Measurements from ENCODE around the gene PDSS2.

DNA sequence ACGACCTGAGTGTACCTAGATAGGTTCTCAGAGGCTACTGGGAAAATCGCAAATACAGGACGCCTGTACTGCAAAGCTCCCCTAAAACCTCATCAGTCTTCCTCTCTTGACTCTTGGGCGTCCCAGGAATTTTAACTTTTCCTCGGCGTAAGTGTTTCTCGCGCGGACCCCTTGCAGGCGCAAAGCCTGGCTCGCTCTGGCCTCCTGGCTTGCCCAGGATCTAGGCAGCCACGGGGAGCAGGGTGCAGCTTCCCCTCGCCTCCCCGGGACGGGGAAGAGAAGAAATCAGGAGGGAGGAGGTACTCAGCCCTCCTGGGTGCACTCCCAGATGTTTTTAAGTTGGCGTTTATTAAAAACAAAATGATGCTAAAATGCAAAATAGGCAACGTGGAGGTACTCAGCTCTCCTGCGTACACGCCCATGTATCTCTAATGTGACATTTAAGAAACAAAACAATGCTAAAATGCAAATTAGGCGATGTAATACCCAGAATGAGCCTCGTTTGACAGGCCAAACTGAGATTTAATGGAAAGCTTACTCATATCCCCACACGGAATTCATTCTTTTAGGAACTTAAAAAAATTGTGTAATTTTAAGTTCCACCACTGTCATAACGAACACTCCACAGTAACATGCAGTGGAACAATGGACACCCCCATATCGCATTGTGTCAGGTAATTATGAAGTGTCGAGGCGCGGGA lies 29.0 kb upstream of the PDSS2 start:
- TF ChIP-seq, protein P1, sequence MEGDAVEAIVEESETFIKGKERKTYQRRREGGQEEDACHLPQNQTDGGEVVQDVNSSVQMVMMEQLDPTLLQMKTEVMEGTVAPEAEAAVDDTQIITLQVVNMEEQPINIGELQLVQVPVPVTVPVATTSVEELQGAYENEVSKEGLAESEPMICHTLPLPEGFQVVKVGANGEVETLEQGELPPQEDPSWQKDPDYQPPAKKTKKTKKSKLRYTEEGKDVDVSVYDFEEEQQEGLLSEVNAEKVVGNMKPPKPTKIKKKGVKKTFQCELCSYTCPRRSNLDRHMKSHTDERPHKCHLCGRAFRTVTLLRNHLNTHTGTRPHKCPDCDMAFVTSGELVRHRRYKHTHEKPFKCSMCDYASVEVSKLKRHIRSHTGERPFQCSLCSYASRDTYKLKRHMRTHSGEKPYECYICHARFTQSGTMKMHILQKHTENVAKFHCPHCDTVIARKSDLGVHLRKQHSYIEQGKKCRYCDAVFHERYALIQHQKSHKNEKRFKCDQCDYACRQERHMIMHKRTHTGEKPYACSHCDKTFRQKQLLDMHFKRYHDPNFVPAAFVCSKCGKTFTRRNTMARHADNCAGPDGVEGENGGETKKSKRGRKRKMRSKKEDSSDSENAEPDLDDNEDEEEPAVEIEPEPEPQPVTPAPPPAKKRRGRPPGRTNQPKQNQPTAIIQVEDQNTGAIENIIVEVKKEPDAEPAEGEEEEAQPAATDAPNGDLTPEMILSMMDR (IDR thresholded peaks at IDR 0.05 in 8 of 11, conservative IDR thresholded peaks at IDR 0.05 in 3 of 11): no peak
- TF ChIP-seq POLR2A (IDR thresholded peaks at IDR 0.05): no peak
